NOMO-1 (cell line): ENCODE results near the gene SETD7.
"Not testable (repeated sequence)": the region's sequence is repeated elsewhere in the genome, so short reads cannot be mapped to it uniquely, and the experiment has no call there.

Experiments used
- DNase-seq, 2 experiments: peaks; one replicate each; lab custom pipeline; 2025; ENCODE audit not compliant: unreplicated experiment in 2 of 2; lab: John Stamatoyannopoulos, UW

The SETD7 gene

GRCh38 chr4:139470295-139470694, 85.7 kb downstream of the SETD7 start:
- no peak for DNase-seq

- DNase-seq: no peak
These were observed 86.2 kb downstream of the SETD7 start for GRCh38 chr4:139469869-139470268.

- no peak for DNase-seq
These were observed 86.8 kb downstream of the SETD7 start for GRCh38 chr4:139469216-139469615.

- DNase-seq: not testable (repeated sequence)
These were observed 87.3 kb downstream of the SETD7 start for GRCh38 chr4:139468756-139469155.

GRCh38 chr4:139465922-139466321, 90.1 kb downstream of the SETD7 start:
- no peak for DNase-seq

- DNase-seq: not testable (repeated sequence)
These were observed 91.5 kb downstream of the SETD7 start for GRCh38 chr4:139464512-139464911.

GRCh38 chr4:139461022-139461628, 94.9 kb downstream of the SETD7 start:
- no peak for DNase-seq

- no peak for DNase-seq
These were observed 95.5 kb downstream of the SETD7 start for GRCh38 chr4:139460565-139460964.

- DNase-seq: no peak
These were observed 97.0 kb downstream of the SETD7 start for GRCh38 chr4:139458999-139459398.

- no peak for DNase-seq
These were observed 97.5 kb downstream of the SETD7 start for GRCh38 chr4:139458543-139458942.

- no peak for DNase-seq
These were observed 98.7 kb downstream of the SETD7 start for GRCh38 chr4:139457318-139457717.

- no peak for DNase-seq
These were observed 100.9 kb downstream of the SETD7 start for GRCh38 chr4:139455126-139455538.

- peak in 1 of 2 experiments; percentile 36 for DNase-seq
These were observed 101.6 kb downstream of the SETD7 start, which contains the start of gene RAB33B for GRCh38 chr4:139454111-139455045. Gene RAB33B (plus strand): TSS chr4:139454121. CDS start chr4:139454196, 75 bp downstream.

GRCh38 chr4:139453371-139454110, 102.5 kb downstream of the SETD7 start:
- DNase-seq: peak; percentile 95 to 96

GRCh38 chr4:139453041-139453370, 103.0 kb downstream of the SETD7 start:
- DNase-seq: peak; percentile 82 to 85

GRCh38 chr4:139451997-139452396, 104.0 kb downstream of the SETD7 start:
- DNase-seq: no peak

- DNase-seq: no peak
These were observed 105.4 kb downstream of the SETD7 start for GRCh38 chr4:139450586-139450985.

GRCh38 chr4:139447078-139447477, 108.9 kb downstream of the SETD7 start:
- DNase-seq: not testable (repeated sequence)
